ACC112 (cell line): ENCODE results near the gene LRRC40.
A peak's percentile ranks its signal among the peaks of the same experiment; 100 is the strongest.
"Not testable (repeated sequence)": the region's sequence is repeated elsewhere in the genome, so short reads cannot be mapped to it uniquely, and the experiment has no call there.

Experiments
- H2AFZ ChIP-seq: fragments of 200-600 bp; sonication (generic); one replicate; pipeline ENCODE4 v1.6.0; 2017; ENCODE audit warnings: antibody characterized with exemption, low read length; ENCODE audit not compliant: unreplicated experiment
- H3K27ac ChIP-seq: fragments of 200-600 bp; sonication (generic); 2 replicates; pipeline ENCODE4 v1.5.1; 2014; ENCODE audit warnings: low read depth, mild to moderate bottlenecking, antibody characterized with exemption, low read length, moderate library complexity
- H3K27me3 ChIP-seq: fragments of 200-600 bp; sonication (generic); 2 replicates; pipeline ENCODE4 v1.6.1; 2014; ENCODE audit warnings: mild to moderate bottlenecking, antibody characterized with exemption, low read length, moderate library complexity, mixed read lengths; ENCODE audit not compliant: insufficient read depth
- H3K36me3 ChIP-seq: fragments of 200-600 bp; sonication (generic); 2 replicates; pipeline ENCODE4 v1.6.1; 2016; ENCODE audit warnings: mild to moderate bottlenecking, antibody characterized with exemption, low read length, moderate library complexity, mixed read lengths; ENCODE audit not compliant: insufficient read depth
- H3K4me1 ChIP-seq: fragments of 200-600 bp; sonication (generic); one replicate; pipeline ENCODE4 v1.6.1; 2016; ENCODE audit warnings: low read length, mixed read lengths; ENCODE audit not compliant: insufficient read depth, unreplicated experiment, control insufficient read depth
- H3K4me3 ChIP-seq: fragments of 200-600 bp; sonication (generic); 2 replicates; pipeline ENCODE4 v1.5.1; 2014; ENCODE audit warnings: mild to moderate bottlenecking, low read depth, low read length
- H3K79me2 ChIP-seq: fragments of 200-600 bp; sonication (generic); one replicate; pipeline ENCODE4 v1.6.0; 2016; ENCODE audit warnings: low read length; ENCODE audit not compliant: control insufficient read depth, unreplicated experiment, insufficient read depth

LRRC40 gene

DNA sequence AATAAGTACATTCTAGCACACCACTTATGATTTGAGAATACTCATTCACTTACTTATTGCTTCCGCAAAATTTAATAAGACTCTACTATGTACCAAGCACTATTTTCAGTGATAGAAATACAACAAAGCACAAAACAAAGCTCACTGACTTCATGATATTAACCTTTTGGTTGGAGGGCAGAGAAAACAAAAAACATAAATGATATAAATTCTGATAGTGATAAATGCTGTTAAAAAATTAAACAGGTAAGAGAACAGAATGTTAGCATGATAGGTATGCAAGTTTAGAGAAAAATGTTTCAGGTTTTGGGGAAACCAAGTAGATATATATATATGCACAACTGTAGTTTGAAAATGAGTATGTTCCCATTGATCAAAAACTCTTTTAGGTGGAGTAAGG is 1.2 kb downstream of the LRRC40 start:
- H3K4me1 ChIP-seq = peaks cover 25% of the 10 kb centered on the region
- H3K27ac ChIP-seq = no peak overlapping the region
- H3K36me3 ChIP-seq = peaks cover 5% of the 10 kb centered on the region; the same call in 1 of the 2 replicates
- no peaks in the 10 kb centered on the region for H3K27me3 ChIP-seq
- peaks cover 86% of the 10 kb centered on the region for H3K79me2 ChIP-seq
- H2AFZ ChIP-seq = no peak overlapping the region
- H3K4me3 ChIP-seq = peak overlapping the region; percentile 94

DNA sequence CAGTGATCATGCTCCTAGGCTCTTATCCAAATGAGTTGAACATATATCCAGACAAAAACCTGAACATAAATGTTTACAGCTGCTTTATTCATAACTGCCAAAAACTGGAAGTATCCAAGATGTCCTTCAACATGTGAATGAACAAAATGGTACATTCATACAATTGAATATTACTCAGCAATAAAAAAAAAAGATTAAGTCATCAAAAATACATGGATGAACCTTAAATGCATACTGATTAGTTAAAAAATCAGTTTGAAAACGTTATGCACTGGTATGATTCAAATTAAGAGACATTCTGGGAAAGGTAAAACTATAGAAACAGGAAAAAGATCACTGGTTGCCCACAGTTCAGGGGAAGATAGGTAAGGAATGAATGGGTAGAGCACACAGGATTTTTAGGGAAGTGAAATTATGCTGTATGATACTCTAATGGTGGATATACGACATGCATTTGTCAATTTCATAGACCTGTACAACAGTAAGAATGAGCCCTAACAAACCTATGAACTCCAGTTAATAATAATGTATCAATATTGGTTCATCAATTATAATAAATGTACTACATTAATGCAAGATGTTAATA is 3.1 kb downstream of the LRRC40 start:
- Histone ChIP-seq H3K36me3 (no peaks in the 10 kb centered on the region), H3K79me2 (peaks cover 75% of the 10 kb centered on the region), H3K4me1 (peaks cover 14% of the 10 kb centered on the region), H2AFZ (no peak overlapping the region), H3K27me3 (no peaks in the 10 kb centered on the region), H3K4me3 (no peak overlapping the region), H3K27ac (no peak overlapping the region)

DNA sequence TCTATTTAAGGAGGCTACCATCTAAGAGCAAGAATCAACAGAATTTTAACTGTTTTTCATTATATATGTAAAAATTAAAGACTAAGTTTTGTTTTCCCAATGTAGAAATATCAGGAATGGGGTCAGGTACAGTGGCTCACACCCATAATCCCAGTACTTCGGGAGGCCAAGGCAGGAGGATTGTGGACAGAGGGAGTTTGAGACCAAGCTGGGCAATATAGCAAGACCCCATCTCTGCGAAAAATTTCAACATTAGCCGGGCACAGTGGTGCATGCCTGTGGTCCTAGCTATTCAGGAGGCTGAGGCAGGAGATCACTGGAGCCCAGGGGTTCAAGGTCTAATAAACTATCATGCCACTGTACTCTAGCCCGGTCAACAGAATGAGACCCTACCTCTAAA is 5.3 kb downstream of the LRRC40 start:
- H3K36me3 ChIP-seq = no peaks in the 10 kb centered on the region
- no peak overlapping the region for H3K4me3 ChIP-seq
- H3K27ac ChIP-seq = no peak overlapping the region
- H2AFZ ChIP-seq = no peak overlapping the region
- no peaks in the 10 kb centered on the region for H3K27me3 ChIP-seq
- H3K4me1 ChIP-seq = peaks cover 10% of the 10 kb centered on the region
- H3K79me2 ChIP-seq = peaks cover 61% of the 10 kb centered on the region

DNA sequence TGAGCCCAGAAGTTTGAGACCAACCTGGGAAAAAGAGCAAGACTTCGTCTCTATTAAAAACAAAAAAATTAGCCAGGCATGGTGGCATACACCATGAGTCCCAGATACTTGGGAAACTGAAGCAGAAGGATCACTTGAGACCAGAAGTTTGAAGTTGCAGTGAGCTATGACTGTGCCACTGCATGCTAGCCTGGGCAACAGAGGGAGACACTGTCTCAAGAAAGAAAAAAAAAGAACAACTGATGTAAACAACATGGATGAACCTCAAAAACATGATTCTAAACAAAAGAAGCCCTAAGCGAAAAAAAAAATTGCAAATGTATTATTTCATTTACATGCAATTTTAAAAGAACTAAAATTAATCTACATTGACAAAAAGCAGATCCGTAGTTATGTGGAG is 9.0 kb downstream of the LRRC40 start:
- H3K27me3 ChIP-seq = no peaks in the 10 kb centered on the region
- H2AFZ ChIP-seq = no peak overlapping the region
- H3K36me3 ChIP-seq = 0 out of 2 replicates have a peak, but pooled peaks cover 6% of the 10 kb centered on the region
- H3K79me2 ChIP-seq = peaks cover 44% of the 10 kb centered on the region
- H3K4me3 ChIP-seq = no peak overlapping the region
- H3K4me1 ChIP-seq = peaks cover under 1% of the 10 kb centered on the region
- no peak overlapping the region for H3K27ac ChIP-seq

- H3K36me3 ChIP-seq = 0 out of 2 replicates have a peak, but pooled peaks cover 6% of the 10 kb centered on the region
- H3K27me3 ChIP-seq = no peaks in the 10 kb centered on the region
- no peak overlapping the region for H2AFZ ChIP-seq
- no peak overlapping the region for H3K4me3 ChIP-seq
- H3K79me2 ChIP-seq = peaks cover 39% of the 10 kb centered on the region
- no peak overlapping the region for H3K27ac ChIP-seq
- H3K4me1 ChIP-seq = peaks cover 7% of the 10 kb centered on the region
These were observed 10.0 kb downstream of the LRRC40 start for GRCh38 chr1:70195342-70195741.

- no peaks in the 10 kb centered on the region for H3K27me3 ChIP-seq
- peaks cover 42% of the 10 kb centered on the region for H3K79me2 ChIP-seq
These were observed 10.8 kb downstream of the LRRC40 start for GRCh38 chr1:70194601-70195000.

DNA sequence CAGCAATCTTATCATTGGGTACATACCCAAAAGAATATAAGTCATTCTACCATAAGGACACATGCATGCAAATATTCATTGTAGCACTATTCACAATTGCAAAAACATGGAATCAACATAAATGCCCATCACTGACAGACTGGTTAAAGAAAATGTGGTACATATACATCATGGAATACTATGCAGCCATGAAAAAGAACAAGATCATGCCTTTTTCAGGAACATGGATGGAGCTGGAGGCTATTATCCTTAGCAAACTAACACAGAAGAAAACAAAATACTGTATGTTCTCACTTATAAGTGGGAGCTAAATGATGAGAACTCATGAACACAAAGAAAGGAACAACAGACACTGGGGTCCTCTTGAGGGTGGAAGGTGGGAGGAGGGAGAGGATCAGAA is 12.9 kb downstream of the LRRC40 start:
- not testable (repeated sequence) for H3K4me3 ChIP-seq, H2AFZ ChIP-seq, H3K4me1 ChIP-seq, H3K27ac ChIP-seq, H3K36me3 ChIP-seq, H3K27me3 ChIP-seq
- peaks cover 33% of the 10 kb centered on the region for H3K79me2 ChIP-seq

More at GRCh38 chr1:70194601-70195000, 10.8 kb downstream of the LRRC40 start:
- peaks cover 7% of the 10 kb centered on the region for H3K4me1 ChIP-seq
- 0 out of 2 replicates have a peak, but pooled peaks cover 6% of the 10 kb centered on the region for H3K36me3 ChIP-seq
- no peak overlapping the region for H3K4me3 ChIP-seq
- no peak overlapping the region for H2AFZ ChIP-seq
- H3K27ac ChIP-seq = no peak overlapping the region

- Histone ChIP-seq H3K4me1 (peaks cover 7% of the 10 kb centered on the region), H3K79me2 (peaks cover 26% of the 10 kb centered on the region), H3K27ac (no peak overlapping the region), H2AFZ (no peak overlapping the region), H3K27me3 (no peaks in the 10 kb centered on the region), H3K4me3 (no peak overlapping the region), H3K36me3 (peaks cover 6% of the 10 kb centered on the region)
These were observed 15.2 kb downstream of the LRRC40 start for GRCh38 chr1:70190180-70190579.

DNA sequence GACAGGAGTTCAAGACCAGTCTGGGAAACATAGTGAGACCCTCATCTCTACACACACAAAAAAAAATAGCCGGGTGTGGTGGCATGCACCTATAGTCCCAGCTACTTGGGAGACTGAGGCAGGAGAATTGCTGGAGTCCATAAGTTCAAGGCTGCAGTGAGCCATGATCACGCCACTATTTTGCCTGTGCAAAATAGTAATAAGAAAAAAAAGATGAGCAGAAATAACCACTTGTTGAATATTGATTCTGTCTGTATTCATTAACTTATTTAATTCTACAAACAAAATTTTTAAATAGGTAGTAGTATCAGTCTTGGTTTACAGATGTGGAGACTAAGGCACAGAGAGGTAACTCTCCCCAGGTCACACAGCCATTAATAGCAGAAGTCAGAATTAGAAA is 16.9 kb downstream of the LRRC40 start:
- H3K27ac ChIP-seq = no peak overlapping the region
- H3K79me2 ChIP-seq = peaks cover 21% of the 10 kb centered on the region
- no peak overlapping the region for H3K4me3 ChIP-seq
- H3K36me3 ChIP-seq = peaks cover 6% of the 10 kb centered on the region
- H3K27me3 ChIP-seq = no peaks in the 10 kb centered on the region
- no peak overlapping the region for H2AFZ ChIP-seq
- H3K4me1 ChIP-seq = peaks cover 7% of the 10 kb centered on the region

- H2AFZ ChIP-seq, H3K4me1 ChIP-seq, H3K27me3 ChIP-seq: not testable (repeated sequence)
These were observed 20.2 kb downstream of the LRRC40 start for GRCh38 chr1:70185181-70185580.

DNA sequence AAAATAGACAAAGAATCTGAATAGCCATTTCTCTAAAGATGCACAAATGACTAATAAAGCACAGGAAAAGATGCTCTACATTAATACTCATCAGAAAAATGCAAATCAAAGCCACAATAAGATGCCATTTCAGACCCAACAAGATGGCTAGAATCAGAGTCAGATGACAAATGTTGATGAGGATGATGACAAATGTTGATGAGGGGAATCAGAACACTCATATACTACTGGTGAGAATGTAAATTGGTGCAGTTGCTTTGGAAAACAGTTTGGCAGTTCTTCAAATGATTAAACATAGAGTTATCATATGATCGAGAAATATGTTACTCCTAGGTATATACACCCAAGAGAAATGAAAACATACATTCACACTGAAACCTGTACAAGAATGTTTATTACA is 33.9 kb downstream of the LRRC40 start:
- H3K36me3 ChIP-seq = peaks cover 12% of the 10 kb centered on the region
- no peak overlapping the region for H3K27ac ChIP-seq
- H3K4me3 ChIP-seq = no peak overlapping the region
- no peaks in the 10 kb centered on the region for H3K79me2 ChIP-seq
- no peaks in the 10 kb centered on the region for H3K27me3 ChIP-seq
- no peak overlapping the region for H2AFZ ChIP-seq
- H3K4me1 ChIP-seq = peaks cover 7% of the 10 kb centered on the region

More at GRCh38 chr1:70185181-70185580, 20.2 kb downstream of the LRRC40 start:
- H3K4me3 ChIP-seq, H3K27ac ChIP-seq, H3K79me2 ChIP-seq, H3K36me3 ChIP-seq: not testable (repeated sequence)
